ENCODE data around the gene GRIA3. TPM values are rescaled to one million over a fixed set of nuclear protein-coding genes. Genes with fewer than 3 reads are reported as not detected.
"Not testable (repeated sequence)": the region's sequence is repeated elsewhere in the genome, so short reads cannot be mapped to it uniquely, and the experiment has no call there.

GRIA3 gene
- total RNA-seq, 1 experiment from 2014 or later: 1.5 TPM

DNA sequence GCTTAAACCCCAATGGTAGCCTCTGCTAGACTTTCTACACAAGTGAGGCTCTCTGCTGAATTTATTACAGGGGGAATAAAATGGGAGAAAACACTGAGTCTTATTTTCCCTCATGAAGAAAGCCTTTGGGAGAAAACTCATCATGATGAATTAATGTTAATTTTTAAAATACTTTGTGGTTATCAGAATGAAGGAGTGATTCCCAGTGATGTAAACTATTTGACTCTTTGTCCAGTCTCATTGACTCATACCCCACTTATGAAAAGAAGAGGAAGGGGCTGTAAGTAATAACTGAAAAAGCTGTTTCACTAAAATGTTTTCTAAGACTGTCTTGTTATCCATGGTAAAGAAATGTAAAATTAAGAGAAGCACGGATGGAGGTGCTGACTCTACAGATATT, 208.8 kb downstream of the GRIA3 start:
- Histone ChIP-seq H3K4me3 (ENCODE audit: insufficient read depth, low read depth, low read length) (no peak overlapping the region), H3K27me3 (ENCODE audit: control insufficient read depth, insufficient read depth, low read length) (no peaks in the 10 kb centered on the region)
- DNase-seq: no peak

DNA sequence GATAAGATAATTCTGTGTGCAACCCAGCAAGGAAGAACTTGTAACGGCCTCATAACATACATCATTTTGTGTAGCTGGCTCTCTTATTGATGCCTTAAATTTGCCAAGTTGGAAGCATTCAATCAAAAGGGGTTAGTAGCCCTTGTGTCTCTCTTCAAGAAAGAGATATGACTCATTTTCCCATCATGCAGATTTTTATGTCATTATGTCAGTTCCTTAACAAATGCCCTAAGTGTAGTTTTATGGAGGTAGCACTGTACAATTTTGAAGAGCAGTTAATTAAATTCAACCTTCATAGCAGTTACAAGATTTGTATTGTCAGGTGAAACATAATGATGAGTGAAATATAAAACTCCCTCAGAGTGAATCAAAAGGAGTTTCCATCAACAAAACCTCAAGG, 215.6 kb downstream of the GRIA3 start:
- no peak overlapping the region for H3K4me3 ChIP-seq (ENCODE audit: insufficient read depth, low read depth, low read length)
- no peaks in the 10 kb centered on the region for H3K36me3 ChIP-seq (replicated peaks; ENCODE audit: control insufficient read depth, insufficient read depth, low read length)
- H3K27me3 ChIP-seq (ENCODE audit: control insufficient read depth, insufficient read depth, low read length): no peaks in the 10 kb centered on the region
- DNase-seq: no peak

More for the DNA sequence above, 208.8 kb downstream of the GRIA3 start:
- H3K36me3 ChIP-seq (replicated peaks; ENCODE audit: control insufficient read depth, insufficient read depth, low read length): no peaks in the 10 kb centered on the region

DNA sequence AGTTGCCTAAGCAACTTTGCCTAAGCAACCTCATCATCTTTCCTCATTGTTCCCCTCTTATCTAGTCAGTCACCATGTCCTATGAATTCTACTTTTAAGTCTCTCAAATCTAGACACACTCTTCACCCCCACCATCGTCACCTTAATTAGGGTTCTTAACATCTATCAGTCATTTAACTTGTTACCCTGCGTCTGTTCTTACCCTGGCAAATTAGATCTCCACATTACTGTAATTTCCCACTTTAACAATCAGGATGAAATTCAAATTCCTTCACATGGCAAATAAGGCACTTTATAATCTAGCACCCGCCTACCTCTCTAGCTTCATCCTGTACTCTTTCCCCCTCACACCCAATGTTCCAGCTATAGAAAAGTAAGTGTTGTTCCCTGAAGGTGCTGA, 221.2 kb downstream of the GRIA3 start:
- H3K4me3 ChIP-seq (ENCODE audit: insufficient read depth, low read depth, low read length): no peak overlapping the region
- no peaks in the 10 kb centered on the region for H3K27me3 ChIP-seq (ENCODE audit: control insufficient read depth, insufficient read depth, low read length)

DNA sequence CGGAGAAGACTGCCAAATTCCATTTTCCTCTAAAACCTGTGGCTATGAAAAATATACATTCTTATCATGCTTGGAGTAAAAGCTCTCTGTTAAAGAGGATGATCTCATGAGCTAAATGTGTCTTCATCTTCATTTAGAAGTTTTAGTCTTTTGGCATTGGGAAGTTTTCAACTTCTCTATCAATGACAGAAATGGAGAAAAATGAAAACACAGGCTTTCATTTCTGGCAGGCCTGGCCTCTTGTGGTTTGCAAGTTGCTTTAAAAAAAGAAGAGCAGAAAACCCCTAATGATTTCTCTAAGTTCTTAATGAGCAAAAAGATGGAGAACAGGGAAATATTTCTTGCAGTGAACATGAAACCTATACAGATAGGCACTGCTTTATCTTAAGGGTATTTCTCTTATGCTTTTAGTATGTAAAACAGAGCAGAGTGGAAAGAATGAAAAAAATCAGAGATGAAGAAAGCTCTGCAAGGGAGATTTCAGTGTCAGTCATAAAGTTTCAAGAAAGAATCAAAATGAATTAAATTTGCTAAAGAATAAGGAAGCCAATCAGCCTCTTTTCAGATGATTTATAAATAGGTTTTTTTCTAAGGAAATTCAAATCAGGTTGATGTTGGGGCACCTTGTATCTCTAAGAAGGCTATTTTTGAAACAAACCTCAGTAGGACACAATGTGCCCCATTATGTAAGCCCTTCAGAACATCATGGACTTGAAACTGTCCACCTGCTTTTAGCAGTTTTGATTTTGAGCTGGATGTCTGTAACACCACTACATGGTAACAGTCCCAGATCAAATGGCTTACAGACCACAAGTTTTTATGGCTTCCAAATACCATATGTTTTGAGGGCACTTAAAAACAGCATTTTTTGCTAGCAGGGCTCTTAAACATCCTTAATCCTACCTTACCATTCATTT, 225.0 kb downstream of the GRIA3 start:
- H3K27me3 ChIP-seq (ENCODE audit: control insufficient read depth, insufficient read depth, low read length): no peaks in the 10 kb centered on the region
- H3K4me3 ChIP-seq (ENCODE audit: insufficient read depth, low read depth, low read length): no peak overlapping the region
- no peaks in the 10 kb centered on the region for H3K36me3 ChIP-seq (replicated peaks; ENCODE audit: control insufficient read depth, insufficient read depth, low read length)
- no peak for DNase-seq

More for the DNA sequence above, 221.2 kb downstream of the GRIA3 start:
- no peaks in the 10 kb centered on the region for H3K36me3 ChIP-seq (replicated peaks; ENCODE audit: control insufficient read depth, insufficient read depth, low read length)
- no peak for DNase-seq

GRCh38 chrX:123422875-123423274, 238.8 kb downstream of the GRIA3 start:
- no peaks in the 10 kb centered on the region for H3K36me3 ChIP-seq (replicated peaks; ENCODE audit: control insufficient read depth, insufficient read depth, low read length)
- H3K4me3 ChIP-seq (ENCODE audit: insufficient read depth, low read depth, low read length): no peak overlapping the region
- DNase-seq: no peak
- no peaks in the 10 kb centered on the region for H3K27me3 ChIP-seq (ENCODE audit: control insufficient read depth, insufficient read depth, low read length)

- DNase-seq: no peak
- Histone ChIP-seq H3K27me3 (ENCODE audit: control insufficient read depth, insufficient read depth, low read length) (no peaks in the 10 kb centered on the region), H3K36me3 (replicated peaks; ENCODE audit: control insufficient read depth, insufficient read depth, low read length) (no peaks in the 10 kb centered on the region), H3K4me3 (ENCODE audit: insufficient read depth, low read depth, low read length) (no peak overlapping the region)
Measured at GRCh38 chrX:123424546-123424945, 240.5 kb downstream of the GRIA3 start.

DNA sequence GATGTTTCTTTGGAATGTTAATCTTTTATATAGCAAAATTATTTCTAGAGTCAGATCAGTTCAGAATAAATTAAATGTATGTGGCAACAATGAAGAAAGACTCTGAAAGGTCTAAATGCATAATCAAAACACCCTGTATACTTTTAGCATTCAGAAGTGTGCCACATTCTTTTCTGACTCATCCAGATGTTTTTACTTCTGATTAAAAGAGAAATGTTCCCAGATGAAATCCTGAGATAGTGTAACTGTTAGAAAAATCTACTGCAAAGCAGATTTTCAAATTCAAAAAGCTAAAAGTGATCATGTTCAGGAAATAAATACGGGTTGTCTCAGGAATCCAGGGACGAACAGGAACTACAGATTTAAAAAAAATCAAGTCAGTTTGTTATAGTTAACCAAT, 241.4 kb downstream of the GRIA3 start:
- H3K27me3 ChIP-seq (ENCODE audit: control insufficient read depth, insufficient read depth, low read length): no peaks in the 10 kb centered on the region
- H3K36me3 ChIP-seq (replicated peaks; ENCODE audit: control insufficient read depth, insufficient read depth, low read length): no peaks in the 10 kb centered on the region
- DNase-seq: no peak
- H3K4me3 ChIP-seq (ENCODE audit: insufficient read depth, low read depth, low read length): no peak overlapping the region

DNA sequence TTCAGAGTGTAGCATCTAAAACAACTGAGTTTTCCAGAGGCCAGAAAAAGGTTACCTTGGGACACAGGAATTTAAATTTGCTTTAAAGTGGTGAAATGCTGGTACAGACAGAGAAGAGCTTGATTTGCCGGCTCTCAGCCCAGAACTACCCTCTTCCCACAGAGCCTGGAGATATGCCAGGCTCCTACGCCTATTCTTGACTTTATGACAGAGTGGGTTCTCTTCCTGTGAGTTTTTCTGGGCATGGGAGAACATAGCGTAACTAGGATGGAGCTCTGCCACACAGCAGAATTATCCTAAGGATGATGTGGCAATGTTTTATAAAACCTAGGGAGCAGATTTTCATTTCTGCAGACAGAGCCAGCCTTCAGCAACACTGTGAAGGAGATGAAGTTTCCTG, 241.8 kb downstream of the GRIA3 start:
- Histone ChIP-seq H3K27me3 (ENCODE audit: control insufficient read depth, insufficient read depth, low read length) (no peaks in the 10 kb centered on the region), H3K36me3 (replicated peaks; ENCODE audit: control insufficient read depth, insufficient read depth, low read length) (no peaks in the 10 kb centered on the region)
- DNase-seq: no peak

GRCh38 chrX:123432361-123433150, 248.5 kb downstream of the GRIA3 start:
- Histone ChIP-seq H3K4me3 (ENCODE audit: insufficient read depth, low read depth, low read length) (no peak overlapping the region), H3K27me3 (ENCODE audit: control insufficient read depth, insufficient read depth, low read length) (no peaks in the 10 kb centered on the region), H3K36me3 (replicated peaks; ENCODE audit: control insufficient read depth, insufficient read depth, low read length) (no peaks in the 10 kb centered on the region)
- DNase-seq: no peak

More for the DNA sequence above, 241.8 kb downstream of the GRIA3 start:
- no peak overlapping the region for H3K4me3 ChIP-seq (ENCODE audit: insufficient read depth, low read depth, low read length)

GRCh38 chrX:123436512-123437136, 252.5 kb downstream of the GRIA3 start:
- Histone ChIP-seq H3K27me3 (ENCODE audit: control insufficient read depth, insufficient read depth, low read length) (no peaks in the 10 kb centered on the region), H3K36me3 (replicated peaks; ENCODE audit: control insufficient read depth, insufficient read depth, low read length) (no peaks in the 10 kb centered on the region), H3K4me3 (ENCODE audit: insufficient read depth, low read depth, low read length) (no peak overlapping the region)
- peak; percentile 2 for DNase-seq

GRCh38 chrX:123439926-123440325, 255.8 kb downstream of the GRIA3 start:
- not testable (repeated sequence) for H3K4me3 ChIP-seq (ENCODE audit: insufficient read depth, low read depth, low read length)

DNA sequence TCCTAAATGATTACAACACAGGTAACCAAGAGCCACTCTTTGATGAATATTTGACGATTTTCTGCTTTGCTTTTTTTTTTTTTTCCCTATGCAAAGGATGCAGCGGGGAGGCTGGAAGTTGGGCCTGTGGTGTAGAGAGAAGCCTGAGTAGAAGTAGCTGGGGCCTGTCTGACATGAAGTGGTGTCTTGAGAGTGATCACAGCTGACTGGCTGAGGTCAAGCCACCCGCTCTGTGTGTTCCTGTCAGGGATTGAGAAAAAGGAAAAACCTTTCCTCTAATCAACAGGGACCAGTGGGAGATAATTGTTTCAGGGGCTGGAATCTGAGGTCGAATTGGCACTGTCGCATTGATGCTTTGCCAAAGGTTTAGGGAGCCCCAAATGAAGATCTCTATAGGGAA, 258.7 kb downstream of the GRIA3 start:
- Histone ChIP-seq H3K27me3 (ENCODE audit: control insufficient read depth, insufficient read depth, low read length) (no peaks in the 10 kb centered on the region), H3K4me3 (ENCODE audit: insufficient read depth, low read depth, low read length) (no peak overlapping the region), H3K36me3 (replicated peaks; ENCODE audit: control insufficient read depth, insufficient read depth, low read length) (no peaks in the 10 kb centered on the region)
- DNase-seq: no peak

More at GRCh38 chrX:123439926-123440325, 255.8 kb downstream of the GRIA3 start:
- DNase-seq; H3K36me3 ChIP-seq (replicated peaks; ENCODE audit: control insufficient read depth, insufficient read depth, low read length); H3K27me3 ChIP-seq (ENCODE audit: control insufficient read depth, insufficient read depth, low read length): not testable (repeated sequence)

- Histone ChIP-seq H3K4me3 (ENCODE audit: insufficient read depth, low read depth, low read length) (no peak overlapping the region), H3K36me3 (replicated peaks; ENCODE audit: control insufficient read depth, insufficient read depth, low read length) (no peaks in the 10 kb centered on the region), H3K27me3 (ENCODE audit: control insufficient read depth, insufficient read depth, low read length) (no peaks in the 10 kb centered on the region)
- DNase-seq: no peak
Measured at GRCh38 chrX:123447506-123447905, 263.4 kb downstream of the GRIA3 start.

- no peaks in the 10 kb centered on the region for H3K27me3 ChIP-seq (ENCODE audit: control insufficient read depth, insufficient read depth, low read length)
- no peak overlapping the region for H3K4me3 ChIP-seq (ENCODE audit: insufficient read depth, low read depth, low read length)
- no peaks in the 10 kb centered on the region for H3K36me3 ChIP-seq (replicated peaks; ENCODE audit: control insufficient read depth, insufficient read depth, low read length)
- DNase-seq: no peak
Measured at GRCh38 chrX:123449335-123449734, 265.3 kb downstream of the GRIA3 start.

Measured in H7 (cell line).